ENCODE measurements around the gene SRGAP1.

Gene SRGAP1

GRCh38 chr12:63961543-63961942 lies 117.0 kb downstream of the SRGAP1 start:
- H2AFZ ChIP-seq (ENCODE audit: low read depth, low read length): no peak overlapping the region
- H3K9me3 ChIP-seq (ENCODE audit: low read length): no peaks in the 10 kb centered on the region
- no peak overlapping the region for H3K4me3 ChIP-seq (ENCODE audit: low read length)
- H3K4me1 ChIP-seq (ENCODE audit: insufficient read depth, low read length): peaks cover 4% of the 10 kb centered on the region
- peaks cover 6% of the 10 kb centered on the region for H3K36me3 ChIP-seq (ENCODE audit: insufficient read depth, low read length)
- no peaks in the 10 kb centered on the region for H3K27me3 ChIP-seq (ENCODE audit: insufficient read depth, low read length)

- H3K4me3 ChIP-seq (ENCODE audit: low read length): no peak overlapping the region
- peaks cover 23% of the 10 kb centered on the region for H3K4me1 ChIP-seq (ENCODE audit: insufficient read depth, low read length)
- H3K36me3 ChIP-seq (ENCODE audit: insufficient read depth, low read length): peaks cover 4% of the 10 kb centered on the region
- no peaks in the 10 kb centered on the region for H3K9me3 ChIP-seq (ENCODE audit: low read length)
- H2AFZ ChIP-seq (ENCODE audit: low read depth, low read length): no peak overlapping the region
- no peaks in the 10 kb centered on the region for H3K27me3 ChIP-seq (ENCODE audit: insufficient read depth, low read length)
These were observed 119.4 kb downstream of the SRGAP1 start for GRCh38 chr12:63963868-63964267.

GRCh38 chr12:63964301-63964700 lies 119.8 kb downstream of the SRGAP1 start:
- Histone ChIP-seq H3K9me3 (ENCODE audit: low read length) (no peaks in the 10 kb centered on the region), H3K4me1 (ENCODE audit: insufficient read depth, low read length) (peaks cover 25% of the 10 kb centered on the region), H2AFZ (ENCODE audit: low read depth, low read length) (no peak overlapping the region), H3K27me3 (ENCODE audit: insufficient read depth, low read length) (no peaks in the 10 kb centered on the region), H3K36me3 (ENCODE audit: insufficient read depth, low read length) (peaks cover 4% of the 10 kb centered on the region), H3K4me3 (ENCODE audit: low read length) (no peak overlapping the region)

GRCh38 chr12:63965936-63966605 lies 121.6 kb downstream of the SRGAP1 start:
- Histone ChIP-seq H2AFZ (ENCODE audit: low read depth, low read length) (no peak overlapping the region), H3K9me3 (ENCODE audit: low read length) (no peaks in the 10 kb centered on the region), H3K27me3 (ENCODE audit: insufficient read depth, low read length) (no peaks in the 10 kb centered on the region), H3K36me3 (ENCODE audit: insufficient read depth, low read length) (no peaks in the 10 kb centered on the region), H3K4me1 (ENCODE audit: insufficient read depth, low read length) (peaks cover 30% of the 10 kb centered on the region), H3K4me3 (ENCODE audit: low read length) (no peak overlapping the region)

DNA sequence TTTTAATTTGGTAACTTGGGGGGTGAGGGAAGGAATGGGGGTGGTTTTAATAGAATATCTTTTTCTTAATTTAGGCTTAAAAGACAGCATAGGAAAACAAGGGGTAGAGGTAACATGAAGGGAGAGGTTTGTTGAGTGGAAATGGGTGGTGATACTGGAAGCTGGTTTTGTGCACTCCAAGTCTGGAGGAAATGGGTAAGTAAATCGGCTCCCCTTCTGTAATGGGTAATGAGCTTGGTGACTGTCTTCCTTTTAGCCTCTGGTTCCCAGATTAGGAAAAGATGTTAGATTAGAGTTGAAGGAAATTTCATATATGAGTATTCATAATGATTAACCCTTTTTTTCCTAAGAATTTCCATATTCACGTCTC lies 122.1 kb downstream of the SRGAP1 start:
- H2AFZ ChIP-seq (ENCODE audit: low read depth, low read length): no peak overlapping the region
- no peaks in the 10 kb centered on the region for H3K27me3 ChIP-seq (ENCODE audit: insufficient read depth, low read length)
- no peaks in the 10 kb centered on the region for H3K36me3 ChIP-seq (ENCODE audit: insufficient read depth, low read length)
- peaks cover 26% of the 10 kb centered on the region for H3K4me1 ChIP-seq (ENCODE audit: insufficient read depth, low read length)
- H3K4me3 ChIP-seq (ENCODE audit: low read length): no peak overlapping the region
- H3K9me3 ChIP-seq (ENCODE audit: low read length): no peaks in the 10 kb centered on the region

DNA sequence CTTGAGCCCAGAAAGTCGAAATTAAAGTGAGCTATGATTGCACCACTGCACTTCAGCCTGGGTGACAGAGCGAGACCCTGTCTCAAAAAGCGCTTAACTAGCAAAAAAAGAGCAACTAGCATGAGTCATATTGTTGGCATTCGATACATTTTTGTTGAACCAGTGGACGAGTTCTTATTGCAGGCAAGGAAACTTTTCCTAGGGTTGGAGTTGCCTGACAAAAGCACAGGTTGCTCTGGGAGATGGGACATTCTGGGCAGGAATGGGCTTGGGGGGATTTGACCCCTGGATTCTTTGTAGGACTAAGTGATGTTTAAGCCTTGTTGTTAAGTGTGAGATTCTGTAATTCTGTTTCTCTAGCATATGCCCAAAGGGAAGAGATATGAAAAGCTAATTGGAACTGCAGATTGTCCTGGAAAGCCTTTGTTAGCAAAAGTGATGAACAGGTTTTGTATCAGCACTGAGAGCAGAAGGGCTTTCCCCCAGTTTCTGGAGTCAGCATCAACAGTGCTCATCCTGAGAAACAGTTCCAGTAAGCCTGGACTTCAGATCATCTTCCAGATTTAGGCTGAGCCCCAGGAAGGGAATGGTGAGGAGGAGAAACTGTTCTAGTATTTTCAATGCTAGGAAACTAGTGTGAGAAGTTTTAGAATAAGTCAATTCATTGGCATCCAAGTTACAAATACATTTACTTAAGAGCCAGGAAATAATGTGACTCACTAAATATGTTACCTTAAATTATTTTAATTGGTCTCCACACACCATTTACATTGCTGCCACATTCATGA lies 123.1 kb downstream of the SRGAP1 start:
- no peak overlapping the region for H3K4me3 ChIP-seq (ENCODE audit: low read length)
- H2AFZ ChIP-seq (ENCODE audit: low read depth, low read length): no peak overlapping the region
- no peaks in the 10 kb centered on the region for H3K36me3 ChIP-seq (ENCODE audit: insufficient read depth, low read length)
- H3K9me3 ChIP-seq (ENCODE audit: low read length): no peaks in the 10 kb centered on the region
- no peaks in the 10 kb centered on the region for H3K27me3 ChIP-seq (ENCODE audit: insufficient read depth, low read length)
- H3K4me1 ChIP-seq (ENCODE audit: insufficient read depth, low read length): peaks cover 26% of the 10 kb centered on the region

GRCh38 chr12:63968673-63969072 lies 124.2 kb downstream of the SRGAP1 start:
- Histone ChIP-seq H2AFZ (ENCODE audit: low read depth, low read length) (no peak overlapping the region), H3K4me3 (ENCODE audit: low read length) (no peak overlapping the region), H3K27me3 (ENCODE audit: insufficient read depth, low read length) (no peaks in the 10 kb centered on the region)

DNA sequence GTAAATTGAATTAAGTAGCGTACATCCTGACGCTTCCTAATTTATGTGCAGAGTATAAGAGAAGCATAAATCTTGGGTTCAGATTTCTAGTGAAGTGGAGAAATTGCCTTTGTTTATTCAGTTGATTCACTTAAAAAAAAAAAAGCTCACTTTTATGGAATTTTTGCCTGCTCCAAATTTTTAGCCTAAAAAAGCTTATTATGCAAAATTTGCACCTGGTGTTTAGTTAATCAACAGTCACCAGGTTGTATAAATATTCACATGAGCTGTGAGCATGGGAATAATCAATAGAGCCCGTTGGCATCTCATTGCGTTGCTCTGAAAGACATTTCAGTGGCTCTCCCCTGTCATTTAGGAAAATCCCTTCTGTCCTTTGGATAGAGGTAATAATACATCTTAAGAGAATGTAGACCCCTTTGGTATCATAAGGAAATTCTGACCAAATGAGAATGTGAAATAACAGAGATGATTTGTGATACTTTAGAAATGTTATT lies 132.4 kb downstream of the SRGAP1 start:
- no peaks in the 10 kb centered on the region for H3K9me3 ChIP-seq (ENCODE audit: low read length)
- no peak overlapping the region for H2AFZ ChIP-seq (ENCODE audit: low read depth, low read length)
- no peaks in the 10 kb centered on the region for H3K36me3 ChIP-seq (ENCODE audit: insufficient read depth, low read length)
- peaks cover 2% of the 10 kb centered on the region for H3K4me1 ChIP-seq (ENCODE audit: insufficient read depth, low read length)
- no peaks in the 10 kb centered on the region for H3K27me3 ChIP-seq (ENCODE audit: insufficient read depth, low read length)
- H3K4me3 ChIP-seq (ENCODE audit: low read length): no peak overlapping the region

More at GRCh38 chr12:63968673-63969072, 124.2 kb downstream of the SRGAP1 start:
- Histone ChIP-seq H3K9me3 (ENCODE audit: low read length) (no peaks in the 10 kb centered on the region), H3K36me3 (ENCODE audit: insufficient read depth, low read length) (no peaks in the 10 kb centered on the region), H3K4me1 (ENCODE audit: insufficient read depth, low read length) (peaks cover 26% of the 10 kb centered on the region)

- Histone ChIP-seq H3K9me3 (ENCODE audit: low read length) (no peaks in the 10 kb centered on the region), H3K4me1 (ENCODE audit: insufficient read depth, low read length) (peaks cover 6% of the 10 kb centered on the region), H2AFZ (ENCODE audit: low read depth, low read length) (no peak overlapping the region), H3K36me3 (ENCODE audit: insufficient read depth, low read length) (no peaks in the 10 kb centered on the region), H3K4me3 (ENCODE audit: low read length) (no peak overlapping the region), H3K27me3 (ENCODE audit: insufficient read depth, low read length) (no peaks in the 10 kb centered on the region)
These were observed 132.9 kb downstream of the SRGAP1 start for GRCh38 chr12:63977441-63977840.

- H3K4me3 ChIP-seq (ENCODE audit: low read length): no peak overlapping the region
- H3K27me3 ChIP-seq (ENCODE audit: insufficient read depth, low read length): no peaks in the 10 kb centered on the region
- peaks cover 13% of the 10 kb centered on the region for H3K4me1 ChIP-seq (ENCODE audit: insufficient read depth, low read length)
- no peak overlapping the region for H2AFZ ChIP-seq (ENCODE audit: low read depth, low read length)
- no peaks in the 10 kb centered on the region for H3K36me3 ChIP-seq (ENCODE audit: insufficient read depth, low read length)
- H3K9me3 ChIP-seq (ENCODE audit: low read length): no peaks in the 10 kb centered on the region
These were observed 134.0 kb downstream of the SRGAP1 start for GRCh38 chr12:63978519-63978918.

DNA sequence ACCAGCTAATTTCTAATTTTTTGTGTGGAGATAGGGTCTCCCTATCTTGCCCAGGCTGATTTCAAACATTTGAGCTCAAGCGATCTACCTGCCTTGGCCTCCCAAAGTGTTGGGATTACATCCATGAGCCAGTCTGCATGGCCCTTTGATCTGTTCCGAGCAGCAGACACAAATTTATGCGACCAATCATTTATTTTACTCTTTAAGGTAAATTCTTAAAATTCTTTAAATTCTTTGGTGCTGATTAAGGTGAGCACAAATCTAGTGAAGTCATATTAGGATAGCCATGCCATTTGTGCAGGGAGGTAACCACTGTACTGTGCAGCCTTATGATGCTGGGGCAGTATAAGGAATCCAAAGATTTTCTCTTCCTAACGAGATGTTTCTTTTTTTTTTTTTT lies 135.7 kb downstream of the SRGAP1 start:
- Histone ChIP-seq H3K27me3 (ENCODE audit: insufficient read depth, low read length) (no peaks in the 10 kb centered on the region), H3K4me3 (ENCODE audit: low read length) (no peak overlapping the region), H3K36me3 (ENCODE audit: insufficient read depth, low read length) (peaks cover 10% of the 10 kb centered on the region), H3K9me3 (ENCODE audit: low read length) (no peaks in the 10 kb centered on the region), H2AFZ (ENCODE audit: low read depth, low read length) (no peak overlapping the region), H3K4me1 (ENCODE audit: insufficient read depth, low read length) (peaks cover 13% of the 10 kb centered on the region)

- Histone ChIP-seq H2AFZ (ENCODE audit: low read depth, low read length) (no peak overlapping the region), H3K27me3 (ENCODE audit: insufficient read depth, low read length) (no peaks in the 10 kb centered on the region), H3K4me3 (ENCODE audit: low read length) (no peak overlapping the region), H3K4me1 (ENCODE audit: insufficient read depth, low read length) (peaks cover 13% of the 10 kb centered on the region), H3K36me3 (ENCODE audit: insufficient read depth, low read length) (peaks cover 19% of the 10 kb centered on the region), H3K9me3 (ENCODE audit: low read length) (no peaks in the 10 kb centered on the region)
These were observed 136.8 kb downstream of the SRGAP1 start for GRCh38 chr12:63981343-63981742.

DNA sequence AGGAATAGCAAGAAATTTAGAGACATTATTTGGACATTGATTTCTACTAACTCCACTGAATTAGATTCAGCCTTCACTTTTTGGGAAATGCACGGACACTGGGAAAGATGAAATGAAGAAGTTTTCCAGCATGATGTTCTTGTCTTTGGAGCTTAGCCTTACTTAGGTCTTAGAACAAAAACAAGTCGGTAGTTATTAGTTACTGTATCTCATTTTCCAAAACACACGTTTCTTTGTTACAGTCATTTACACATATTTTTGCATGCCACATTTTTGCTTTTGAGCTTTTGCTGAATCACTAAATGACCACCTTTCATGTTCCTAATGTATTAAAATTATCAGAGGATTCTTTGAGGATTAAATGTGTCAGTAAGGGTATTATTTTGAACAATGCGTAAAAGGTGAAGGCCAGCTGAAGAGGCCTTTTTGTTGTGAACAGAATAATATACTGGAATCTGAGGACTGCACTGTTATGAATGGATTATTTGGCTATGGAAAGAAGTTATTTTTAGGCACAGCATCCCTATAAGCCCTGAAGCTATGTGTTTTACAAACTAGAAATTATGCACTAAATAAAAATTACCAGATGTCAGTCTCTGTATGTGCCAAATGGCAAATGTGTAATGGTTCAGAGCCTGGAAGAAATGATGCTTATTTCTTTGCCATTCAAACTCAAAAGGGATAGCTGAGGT lies 138.2 kb downstream of the SRGAP1 start:
- H2AFZ ChIP-seq (ENCODE audit: low read depth, low read length): no peak overlapping the region
- no peaks in the 10 kb centered on the region for H3K9me3 ChIP-seq (ENCODE audit: low read length)
- H3K36me3 ChIP-seq (ENCODE audit: insufficient read depth, low read length): peaks cover 28% of the 10 kb centered on the region
- H3K27me3 ChIP-seq (ENCODE audit: insufficient read depth, low read length): no peaks in the 10 kb centered on the region
- H3K4me3 ChIP-seq (ENCODE audit: low read length): no peak overlapping the region
- peaks cover 13% of the 10 kb centered on the region for H3K4me1 ChIP-seq (ENCODE audit: insufficient read depth, low read length)

Data from neuron (in vitro differentiated cells).